ENCODE measurements around the gene DUSP14. TPM values are rescaled to one million over a fixed set of nuclear protein-coding genes. Genes with fewer than 3 reads are reported as not detected.

Gene DUSP14
- total and polyA plus RNA-seq, 2 of the 13 experiments (the other 11 are each of a cell fraction or from before 2014, with no cell fraction given) = 33.5 to 39.8 TPM

GRCh38 chr17:37489197-37490001, at the start of gene DUSP14 (continued):
- no peak for TF ChIP-seq STAT5B (CRISPR knock-in tag; IDR thresholded peaks at IDR 0.05)
- TF ChIP-seq SALL2 (CRISPR knock-in tag; IDR thresholded peaks at IDR 0.05) = no peak
- no peak for TF ChIP-seq HOXA7 (CRISPR knock-in tag; IDR thresholded peaks at IDR 0.05)
- TF ChIP-seq NFKBIZ (CRISPR knock-in tag; IDR thresholded peaks at IDR 0.05) = no peak
- no peak for TF ChIP-seq PBX2 (CRISPR knock-in tag; IDR thresholded peaks at IDR 0.05)
- no peak for TF ChIP-seq PRPF4 (IDR thresholded peaks at IDR 0.05; ENCODE audit: low read depth, low read length, poor library complexity, severe bottlenecking)
- TF ChIP-seq ZNF446 (CRISPR knock-in tag; IDR thresholded peaks at IDR 0.05) = no peak
- TF ChIP-seq PHB2 (IDR thresholded peaks at IDR 0.05; ENCODE audit: partially characterized antibody) = no peak
- no peak for TF ChIP-seq NFYC (CRISPR knock-in tag; IDR thresholded peaks at IDR 0.05)
- no peak for TF ChIP-seq ZNF672 (CRISPR knock-in tag; IDR thresholded peaks at IDR 0.05)
- peak; percentile 89 for TF ChIP-seq RBFOX2 (IDR thresholded peaks at IDR 0.05; ENCODE audit: low read depth, low read length)
- peak; percentile 53; the same call in 1 of the 2 replicates for TF ChIP-seq REPIN1 (CRISPR knock-in tag; IDR thresholded peaks at IDR 0.05; ENCODE audit: borderline replicate concordance, low read depth)
- TF ChIP-seq ZNF138 (CRISPR knock-in tag; IDR thresholded peaks at IDR 0.05; ENCODE audit: low read depth) = peak; percentile 62; the same call in 1 of the 2 replicates
- TF ChIP-seq, protein P1, sequence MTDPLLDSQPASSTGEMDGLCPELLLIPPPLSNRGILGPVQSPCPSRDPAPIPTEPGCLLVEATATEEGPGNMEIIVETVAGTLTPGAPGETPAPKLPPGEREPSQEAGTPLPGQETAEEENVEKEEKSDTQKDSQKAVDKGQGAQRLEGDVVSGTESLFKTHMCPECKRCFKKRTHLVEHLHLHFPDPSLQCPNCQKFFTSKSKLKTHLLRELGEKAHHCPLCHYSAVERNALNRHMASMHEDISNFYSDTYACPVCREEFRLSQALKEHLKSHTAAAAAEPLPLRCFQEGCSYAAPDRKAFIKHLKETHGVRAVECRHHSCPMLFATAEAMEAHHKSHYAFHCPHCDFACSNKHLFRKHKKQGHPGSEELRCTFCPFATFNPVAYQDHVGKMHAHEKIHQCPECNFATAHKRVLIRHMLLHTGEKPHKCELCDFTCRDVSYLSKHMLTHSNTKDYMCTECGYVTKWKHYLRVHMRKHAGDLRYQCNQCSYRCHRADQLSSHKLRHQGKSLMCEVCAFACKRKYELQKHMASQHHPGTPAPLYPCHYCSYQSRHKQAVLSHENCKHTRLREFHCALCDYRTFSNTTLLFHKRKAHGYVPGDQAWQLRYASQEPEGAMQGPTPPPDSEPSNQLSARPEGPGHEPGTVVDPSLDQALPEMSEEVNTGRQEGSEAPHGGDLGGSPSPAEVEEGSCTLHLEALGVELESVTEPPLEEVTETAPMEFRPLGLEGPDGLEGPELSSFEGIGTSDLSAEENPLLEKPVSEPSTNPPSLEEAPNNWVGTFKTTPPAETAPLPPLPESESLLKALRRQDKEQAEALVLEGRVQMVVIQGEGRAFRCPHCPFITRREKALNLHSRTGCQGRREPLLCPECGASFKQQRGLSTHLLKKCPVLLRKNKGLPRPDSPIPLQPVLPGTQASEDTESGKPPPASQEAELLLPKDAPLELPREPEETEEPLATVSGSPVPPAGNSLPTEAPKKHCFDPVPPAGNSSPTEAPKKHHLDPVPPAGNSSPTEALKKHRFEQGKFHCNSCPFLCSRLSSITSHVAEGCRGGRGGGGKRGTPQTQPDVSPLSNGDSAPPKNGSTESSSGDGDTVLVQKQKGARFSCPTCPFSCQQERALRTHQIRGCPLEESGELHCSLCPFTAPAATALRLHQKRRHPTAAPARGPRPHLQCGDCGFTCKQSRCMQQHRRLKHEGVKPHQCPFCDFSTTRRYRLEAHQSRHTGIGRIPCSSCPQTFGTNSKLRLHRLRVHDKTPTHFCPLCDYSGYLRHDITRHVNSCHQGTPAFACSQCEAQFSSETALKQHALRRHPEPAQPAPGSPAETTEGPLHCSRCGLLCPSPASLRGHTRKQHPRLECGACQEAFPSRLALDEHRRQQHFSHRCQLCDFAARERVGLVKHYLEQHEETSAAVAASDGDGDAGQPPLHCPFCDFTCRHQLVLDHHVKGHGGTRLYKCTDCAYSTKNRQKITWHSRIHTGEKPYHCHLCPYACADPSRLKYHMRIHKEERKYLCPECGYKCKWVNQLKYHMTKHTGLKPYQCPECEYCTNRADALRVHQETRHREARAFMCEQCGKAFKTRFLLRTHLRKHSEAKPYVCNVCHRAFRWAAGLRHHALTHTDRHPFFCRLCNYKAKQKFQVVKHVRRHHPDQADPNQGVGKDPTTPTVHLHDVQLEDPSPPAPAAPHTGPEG (CRISPR knock-in tag; IDR thresholded peaks at IDR 0.05) = no peak; the same call in 1 of the 2 replicates
- no peak for TF ChIP-seq ZNF569 (CRISPR knock-in tag; IDR thresholded peaks at IDR 0.05; ENCODE audit: borderline replicate concordance)
- no peak for TF ChIP-seq ZNF101 (CRISPR knock-in tag; IDR thresholded peaks at IDR 0.05; ENCODE audit: borderline replicate concordance, low read depth)
- TF ChIP-seq, protein P2, sequence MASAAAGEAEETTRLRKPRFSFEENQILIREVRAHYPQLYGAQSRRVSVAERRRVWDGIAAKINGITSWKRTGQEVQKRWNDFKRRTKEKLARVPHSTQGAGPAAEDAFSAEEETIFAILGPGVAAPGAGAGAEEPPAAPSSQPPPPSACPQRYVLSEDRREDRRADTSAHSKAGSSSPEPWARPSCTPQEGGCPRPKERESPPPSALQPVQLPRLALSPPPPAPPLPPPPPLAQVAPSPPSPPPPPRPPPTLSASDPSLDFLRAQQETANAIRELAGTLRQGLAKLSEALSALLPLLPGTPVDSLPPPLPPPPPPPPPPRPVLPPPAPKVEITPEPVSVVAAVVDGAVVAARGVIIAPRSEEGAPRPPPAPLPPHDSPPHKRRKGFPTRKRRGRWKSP (CRISPR knock-in tag; IDR thresholded peaks at IDR 0.05) = 0 out of 2 replicates have a peak, but pooled peaks have one; percentile 6
- TF ChIP-seq FOXA1 (IDR thresholded peaks at IDR 0.05) = no peak
- TF ChIP-seq FOXA1 (CRISPR knock-in tag; IDR thresholded peaks at IDR 0.05) = no peak
- no peak for TF ChIP-seq ATF3 (CRISPR knock-in tag; IDR thresholded peaks at IDR 0.05)
- TF ChIP-seq, protein P3, sequence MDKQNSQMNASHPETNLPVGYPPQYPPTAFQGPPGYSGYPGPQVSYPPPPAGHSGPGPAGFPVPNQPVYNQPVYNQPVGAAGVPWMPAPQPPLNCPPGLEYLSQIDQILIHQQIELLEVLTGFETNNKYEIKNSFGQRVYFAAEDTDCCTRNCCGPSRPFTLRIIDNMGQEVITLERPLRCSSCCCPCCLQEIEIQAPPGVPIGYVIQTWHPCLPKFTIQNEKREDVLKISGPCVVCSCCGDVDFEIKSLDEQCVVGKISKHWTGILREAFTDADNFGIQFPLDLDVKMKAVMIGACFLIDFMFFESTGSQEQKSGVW (CRISPR knock-in tag; IDR thresholded peaks at IDR 0.05; ENCODE audit: borderline replicate concordance) = no peak; the same call in 1 of the 2 replicates

All from HepG2 (cell line).